ENCODE data around the gene PPIF.
A peak's percentile ranks its signal among the peaks of the same experiment; 100 is the strongest.

Gene PPIF

GRCh38 chr10:79347226-79347893 is at the start of gene PPIF:
Gene PPIF, plus strand, starts transcription at chr10:79347469. Its CDS starts 80 bp downstream, at chr10:79347549.
- Histone ChIP-seq H3K4me3 (ENCODE audit: low read length in 2 of 2) (peak within 1 kb of the TSS; percentile 66 to 84), H3K27ac (ENCODE audit: low read length) (peak within 1 kb of the TSS; percentile 71), H3K27me3 (ENCODE audit: control insufficient read depth in 1 of 2, insufficient read depth in 2 of 2, low read length in 2 of 2) (no peaks in the 10 kb centered on the region), H3K36me3 (ENCODE audit: control insufficient read depth in 2 of 2, insufficient read depth in 2 of 2, low read length in 2 of 2) (peaks cover 26% of the 10 kb centered on the region in 2 donors), H3K4me1 (ENCODE audit: control insufficient read depth, insufficient read depth, low read length) (peaks cover 29% of the 10 kb centered on the region), H3K9ac (ENCODE audit: low read length in 2 of 2) (peak within 1 kb of the TSS; percentile 80 to 84), H3K9me3 (ENCODE audit: control insufficient read depth in 2 of 2, low read length in 2 of 2) (no peaks in the 10 kb centered on the region)

- peaks cover 5% of the 10 kb centered on the region for H3K4me1 ChIP-seq (ENCODE audit: control insufficient read depth, insufficient read depth, low read length)
- no peaks in the 10 kb centered on the region for H3K27me3 ChIP-seq (ENCODE audit: control insufficient read depth in 1 of 2, insufficient read depth in 2 of 2, low read length in 2 of 2)
- H3K9me3 ChIP-seq (ENCODE audit: control insufficient read depth in 2 of 2, low read length in 2 of 2): no peaks in the 10 kb centered on the region
- H3K4me3 ChIP-seq (ENCODE audit: low read length in 2 of 2): no peak overlapping the region
- H3K27ac ChIP-seq (ENCODE audit: low read length): peak overlapping the region; percentile 18
- no peak overlapping the region for H3K9ac ChIP-seq (ENCODE audit: low read length in 2 of 2)
- peaks cover 68 to 85% of the 10 kb centered on the region in 2 donors for H3K36me3 ChIP-seq (ENCODE audit: control insufficient read depth in 2 of 2, insufficient read depth in 2 of 2, low read length in 2 of 2)
Measured at GRCh38 chr10:79298403-79299244, 48.6 kb upstream of the PPIF start.

GRCh38 chr10:79299397-79300241 is 47.6 kb upstream of the PPIF start:
- Histone ChIP-seq H3K9ac (ENCODE audit: low read length in 2 of 2) (no peak overlapping the region), H3K4me3 (ENCODE audit: low read length in 2 of 2) (no peak overlapping the region), H3K27ac (ENCODE audit: low read length) (peak overlapping the region; percentile 18), H3K36me3 (ENCODE audit: control insufficient read depth in 2 of 2, insufficient read depth in 2 of 2, low read length in 2 of 2) (peaks cover 76 to 85% of the 10 kb centered on the region in 2 donors), H3K9me3 (ENCODE audit: control insufficient read depth in 2 of 2, low read length in 2 of 2) (no peaks in the 10 kb centered on the region), H3K27me3 (ENCODE audit: control insufficient read depth in 1 of 2, insufficient read depth in 2 of 2, low read length in 2 of 2) (no peaks in the 10 kb centered on the region), H3K4me1 (ENCODE audit: control insufficient read depth, insufficient read depth, low read length) (peaks cover 5% of the 10 kb centered on the region)

GRCh38 chr10:79300711-79301110 is 46.6 kb upstream of the PPIF start:
- no peak overlapping the region for H3K4me3 ChIP-seq (ENCODE audit: low read length in 2 of 2)
- H3K9ac ChIP-seq (ENCODE audit: low read length in 2 of 2): no peak overlapping the region
- no peaks in the 10 kb centered on the region for H3K9me3 ChIP-seq (ENCODE audit: control insufficient read depth in 2 of 2, low read length in 2 of 2)
- no peak overlapping the region for H3K27ac ChIP-seq (ENCODE audit: low read length)
- no peaks in the 10 kb centered on the region for H3K27me3 ChIP-seq (ENCODE audit: control insufficient read depth in 1 of 2, insufficient read depth in 2 of 2, low read length in 2 of 2)
- H3K36me3 ChIP-seq (ENCODE audit: control insufficient read depth in 2 of 2, insufficient read depth in 2 of 2, low read length in 2 of 2): peaks cover 79 to 88% of the 10 kb centered on the region in 2 donors
- peaks cover 5% of the 10 kb centered on the region for H3K4me1 ChIP-seq (ENCODE audit: control insufficient read depth, insufficient read depth, low read length)

GRCh38 chr10:79301754-79302530 is 45.3 kb upstream of the PPIF start:
- Histone ChIP-seq H3K27me3 (ENCODE audit: control insufficient read depth in 1 of 2, insufficient read depth in 2 of 2, low read length in 2 of 2) (no peaks in the 10 kb centered on the region), H3K9ac (ENCODE audit: low read length in 2 of 2) (no peak overlapping the region), H3K9me3 (ENCODE audit: control insufficient read depth in 2 of 2, low read length in 2 of 2) (no peaks in the 10 kb centered on the region), H3K36me3 (ENCODE audit: control insufficient read depth in 2 of 2, insufficient read depth in 2 of 2, low read length in 2 of 2) (peaks cover 88 to 89% of the 10 kb centered on the region in 2 donors), H3K4me1 (ENCODE audit: control insufficient read depth, insufficient read depth, low read length) (peaks cover 5% of the 10 kb centered on the region), H3K4me3 (ENCODE audit: low read length in 2 of 2) (no peak overlapping the region), H3K27ac (ENCODE audit: low read length) (no peak overlapping the region)

- Histone ChIP-seq H3K27ac (ENCODE audit: low read length) (no peak overlapping the region), H3K9ac (ENCODE audit: low read length in 2 of 2) (no peak overlapping the region), H3K27me3 (ENCODE audit: control insufficient read depth in 1 of 2, insufficient read depth in 2 of 2, low read length in 2 of 2) (no peaks in the 10 kb centered on the region), H3K9me3 (ENCODE audit: control insufficient read depth in 2 of 2, low read length in 2 of 2) (no peaks in the 10 kb centered on the region), H3K4me1 (ENCODE audit: control insufficient read depth, insufficient read depth, low read length) (no peaks in the 10 kb centered on the region), H3K36me3 (ENCODE audit: control insufficient read depth in 2 of 2, insufficient read depth in 2 of 2, low read length in 2 of 2) (peaks cover 89 to 91% of the 10 kb centered on the region in 2 donors), H3K4me3 (ENCODE audit: low read length in 2 of 2) (no peak overlapping the region)
Measured at GRCh38 chr10:79303631-79304478, 43.4 kb upstream of the PPIF start.

- Histone ChIP-seq H3K27me3 (ENCODE audit: control insufficient read depth in 1 of 2, insufficient read depth in 2 of 2, low read length in 2 of 2) (no peaks in the 10 kb centered on the region), H3K9ac (ENCODE audit: low read length in 2 of 2) (no peak overlapping the region), H3K4me3 (ENCODE audit: low read length in 2 of 2) (no peak overlapping the region), H3K27ac (ENCODE audit: low read length) (no peak overlapping the region), H3K4me1 (ENCODE audit: control insufficient read depth, insufficient read depth, low read length) (no peaks in the 10 kb centered on the region), H3K36me3 (ENCODE audit: control insufficient read depth in 2 of 2, insufficient read depth in 2 of 2, low read length in 2 of 2) (peaks cover 89 to 90% of the 10 kb centered on the region in 2 donors), H3K9me3 (ENCODE audit: control insufficient read depth in 2 of 2, low read length in 2 of 2) (no peaks in the 10 kb centered on the region)
Measured at GRCh38 chr10:79304479-79305087, 42.7 kb upstream of the PPIF start.

- no peaks in the 10 kb centered on the region for H3K9me3 ChIP-seq (ENCODE audit: control insufficient read depth in 2 of 2, low read length in 2 of 2)
- H3K9ac ChIP-seq (ENCODE audit: low read length in 2 of 2): no peak overlapping the region
- no peaks in the 10 kb centered on the region for H3K27me3 ChIP-seq (ENCODE audit: control insufficient read depth in 1 of 2, insufficient read depth in 2 of 2, low read length in 2 of 2)
- H3K27ac ChIP-seq (ENCODE audit: low read length): no peak overlapping the region
- H3K4me3 ChIP-seq (ENCODE audit: low read length in 2 of 2): no peak overlapping the region
- H3K4me1 ChIP-seq (ENCODE audit: control insufficient read depth, insufficient read depth, low read length): peaks cover 2% of the 10 kb centered on the region
- H3K36me3 ChIP-seq (ENCODE audit: control insufficient read depth in 2 of 2, insufficient read depth in 2 of 2, low read length in 2 of 2): peaks cover 81 to 85% of the 10 kb centered on the region in 2 donors
Measured at GRCh38 chr10:79305515-79305914, 41.8 kb upstream of the PPIF start.

GRCh38 chr10:79305988-79306387 is 41.3 kb upstream of the PPIF start:
- no peak overlapping the region for H3K27ac ChIP-seq (ENCODE audit: low read length)
- H3K9me3 ChIP-seq (ENCODE audit: control insufficient read depth in 2 of 2, low read length in 2 of 2): no peaks in the 10 kb centered on the region
- no peak overlapping the region for H3K9ac ChIP-seq (ENCODE audit: low read length in 2 of 2)
- H3K27me3 ChIP-seq (ENCODE audit: control insufficient read depth in 1 of 2, insufficient read depth in 2 of 2, low read length in 2 of 2): no peaks in the 10 kb centered on the region
- peaks cover 76 to 83% of the 10 kb centered on the region in 2 donors for H3K36me3 ChIP-seq (ENCODE audit: control insufficient read depth in 2 of 2, insufficient read depth in 2 of 2, low read length in 2 of 2)
- peaks cover 2% of the 10 kb centered on the region for H3K4me1 ChIP-seq (ENCODE audit: control insufficient read depth, insufficient read depth, low read length)
- H3K4me3 ChIP-seq (ENCODE audit: low read length in 2 of 2): no peak overlapping the region
